MCF 10A (cell line): ENCODE data around the gene FILIP1L. TPM values are rescaled to one million over a fixed set of nuclear protein-coding genes. Genes with fewer than 3 reads are reported as not detected.

ENCODE experiments used
- BruUV-seq: library from RNA; stranded (reverse); fragments of 400-500 nt; replicated peaks from 2 replicates; lab custom pipeline; 2021; lab: Mats Ljungman, UMichigan
- CTCF ChIA-PET: fragments of 300-600 bp; sonication (Branson Sonifier 250); formaldehyde crosslinking; extraction: SDS; loops from one replicate; lab custom pipeline; 2021; ENCODE audit warnings: antibody characterized with exemption, inconsistent platforms; lab: Yijun Ruan, JAX
- POLR2A ChIA-PET: fragments of 300-600, 350-650 bp; sonication (Branson Sonifier 250); formaldehyde crosslinking; extraction: SDS; loops from one replicate; lab custom pipeline; 2020; ENCODE audit warnings: antibody characterized with exemption, inconsistent platforms; lab: Yijun Ruan, JAX
- DNase-seq: peaks from one replicate; pipeline ENCODE4 v3.0.0-alpha.2; 2018; ENCODE audit not compliant: unreplicated experiment
- H3K27ac Mint-ChIP-seq: one replicate; pipeline ENCODE4 v1.8.0; 2022; ENCODE audit warnings: mild to moderate bottlenecking, low read depth, mixed read lengths; ENCODE audit not compliant: unreplicated experiment
- H3K27me3 Mint-ChIP-seq: one replicate; pipeline ENCODE4 v1.8.0; 2022; ENCODE audit warnings: mixed read lengths; ENCODE audit not compliant: insufficient read depth, unreplicated experiment
- H3K36me3 Mint-ChIP-seq: one replicate; pipeline ENCODE4 v1.8.0; 2022; ENCODE audit warnings: mild to moderate bottlenecking, moderate library complexity, mixed read lengths; ENCODE audit not compliant: insufficient read depth, unreplicated experiment
- H3K4me1 Mint-ChIP-seq: one replicate; pipeline ENCODE4 v1.8.0; 2022; ENCODE audit warnings: mixed read lengths; ENCODE audit not compliant: insufficient read depth, unreplicated experiment
- H3K4me3 Mint-ChIP-seq: one replicate; pipeline ENCODE4 v1.8.0; 2022; ENCODE audit warnings: mild to moderate bottlenecking, moderate library complexity, mixed read lengths; ENCODE audit not compliant: unreplicated experiment
- H3K9me3 Mint-ChIP-seq: one replicate; pipeline ENCODE4 v1.8.0; 2022; ENCODE audit warnings: mixed read lengths; ENCODE audit not compliant: unreplicated experiment
- CTCF ChIP-seq: fragments of 200-600 bp; IDR thresholded peaks from one replicate; pipeline ENCODE4 v1.8.0; 2022; ENCODE audit warnings: antibody characterized with exemption, mild to moderate bottlenecking; ENCODE audit not compliant: unreplicated experiment
- intact Hi-C: fragments of 100-400 bp; cut with micrococcal nuclease; formaldehyde crosslinking; loops from 2 replicates; pipeline ENCODE4 v1.14.1; 2022
- total RNA-seq: library from RNA; stranded (reverse); gene quantifications from 2 replicates; pipeline ENCODE4 v1.2.3, GENCODE V29; 2022

The FILIP1L gene
- total RNA-seq, 1 experiment from 2014 or later: 2.4 TPM

DNA sequence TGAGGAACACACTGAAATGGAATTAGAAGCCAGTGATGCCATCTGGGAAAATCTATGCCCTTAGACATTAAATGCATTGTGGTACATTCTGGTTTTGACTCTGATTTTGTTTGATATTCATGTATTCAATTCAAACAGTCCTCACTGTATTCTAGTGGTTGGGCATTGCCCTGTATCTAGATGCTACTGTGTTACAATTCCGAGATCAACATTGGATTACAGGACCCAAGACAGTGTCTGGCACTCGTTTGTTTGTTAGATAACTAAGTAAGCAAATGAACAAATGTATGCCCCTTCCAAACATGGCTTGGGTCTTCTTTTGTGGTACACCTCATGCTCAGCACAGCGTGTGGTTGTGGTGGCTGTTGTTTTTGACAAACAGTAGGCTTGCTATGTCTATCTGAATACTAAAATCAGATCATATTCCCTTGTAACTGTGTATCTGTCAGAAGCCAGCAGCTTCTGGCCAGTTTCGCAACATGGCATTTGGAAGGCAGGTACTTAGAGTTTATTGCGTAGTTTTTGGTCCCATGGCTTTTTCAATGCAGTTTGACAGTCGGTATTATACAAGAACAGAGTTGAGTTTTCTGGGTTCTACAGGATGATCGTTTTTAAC, 5.7 kb downstream of the FILIP1L start:
- peak; percentile 34 for DNase-seq
- intact Hi-C loops: no loop called here
- peaks cover 5% of the 10 kb centered on the region for H3K36me3 Mint-ChIP-seq
- POLR2A ChIA-PET: interaction anchor here (0.6 kb wide), 1 partner anchor 388 kb away, joined by 3 read pairs; no protein-coding TSS in a partner anchor
- no peak overlapping the region for H3K27ac Mint-ChIP-seq
- H3K4me3 Mint-ChIP-seq: no peak overlapping the region
- H3K4me1 Mint-ChIP-seq: peaks cover 31% of the 10 kb centered on the region
- no peak for TF ChIP-seq CTCF
- no TSS peak for BruUV-seq
- CTCF ChIA-PET: interaction anchor here (0.6 to 2.0 kb wide), 2 partner anchors 18 to 249 kb away, joined by 5 to 6 read pairs; no protein-coding TSS in a partner anchor
- no peaks in the 10 kb centered on the region for H3K9me3 Mint-ChIP-seq
- no peaks in the 10 kb centered on the region for H3K27me3 Mint-ChIP-seq

DNA sequence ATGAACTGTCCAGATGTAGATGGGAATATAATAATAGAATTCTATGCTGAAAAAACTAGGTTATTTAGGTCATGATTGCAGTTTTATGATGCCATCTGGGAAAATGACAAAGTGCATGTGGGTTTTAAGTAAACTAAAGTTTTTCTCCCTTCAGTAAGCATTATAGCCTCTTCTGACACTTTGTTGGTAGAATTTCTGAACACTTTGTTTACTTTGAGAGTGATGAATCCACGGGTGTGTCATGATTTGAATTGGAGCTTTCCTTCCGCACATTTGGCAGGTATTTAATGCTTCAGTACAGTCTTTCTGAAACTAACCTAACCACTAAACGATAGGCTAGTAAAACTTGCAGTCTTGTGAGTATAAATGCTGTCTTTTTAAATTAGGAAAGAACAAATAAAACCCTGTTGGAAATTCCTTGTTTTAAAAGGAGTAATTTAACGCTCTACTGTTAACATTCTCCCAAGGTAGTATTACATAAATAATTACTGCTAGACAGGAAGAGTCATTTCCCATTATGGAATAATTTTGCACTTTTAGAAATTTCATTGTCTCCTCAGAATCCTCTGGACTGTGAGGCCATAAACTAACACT, 7.0 kb downstream of the FILIP1L start:
- DNase-seq: peak; percentile 51
- H3K36me3 Mint-ChIP-seq: peaks cover 9% of the 10 kb centered on the region
- H3K4me1 Mint-ChIP-seq: peaks cover 25% of the 10 kb centered on the region
- ChIA-PET POLR2A (interaction anchor here (0.9 to 2.0 kb wide), 3 partner anchors 65 to 212 kb away, joined by 3 to 9 read pairs (median 8); partner anchors contain the start of gene TBC1D23), CTCF (interaction anchor here (0.7 to 1.3 kb wide), 3 partner anchors 16 to 1971 kb away, joined by 3 read pairs; no protein-coding TSS in a partner anchor)
- intact Hi-C loops: no loop called here
- H3K27me3 Mint-ChIP-seq: no peaks in the 10 kb centered on the region
- H3K4me3 Mint-ChIP-seq: peak overlapping the region; percentile 19
- H3K9me3 Mint-ChIP-seq: no peaks in the 10 kb centered on the region
- BruUV-seq: no TSS peak
- no peak for TF ChIP-seq CTCF
- H3K27ac Mint-ChIP-seq: peak overlapping the region; percentile 57

DNA sequence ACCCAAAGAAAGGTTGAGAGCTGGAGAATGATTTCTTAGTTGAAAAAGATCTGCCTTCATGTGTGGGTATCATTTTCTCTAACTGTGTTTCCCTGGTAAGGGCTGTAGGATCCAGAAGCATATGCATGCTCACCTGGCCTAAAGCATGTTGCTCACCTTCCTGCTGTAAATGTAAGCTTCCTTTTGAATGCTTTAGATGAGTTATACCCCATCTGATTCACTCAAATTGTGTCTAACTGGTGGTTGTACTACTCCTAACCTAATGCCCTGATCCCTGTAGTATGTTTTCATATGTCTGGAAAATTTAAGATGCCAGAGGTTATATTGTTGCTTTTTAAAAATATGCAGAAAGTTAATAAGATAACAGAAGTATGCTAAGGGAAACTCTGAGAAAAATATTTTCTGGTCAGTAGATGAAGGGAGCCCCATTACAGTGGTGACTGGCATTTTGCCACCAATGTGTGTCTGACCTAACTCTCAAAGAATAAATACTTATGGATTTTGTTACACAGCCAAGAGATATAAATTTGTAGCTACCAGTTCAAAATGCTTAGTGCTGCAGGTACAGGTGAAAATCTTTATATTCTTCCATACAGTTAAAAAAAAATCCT, 7.7 kb downstream of the FILIP1L start:
- H3K27me3 Mint-ChIP-seq: no peaks in the 10 kb centered on the region
- peaks cover 25% of the 10 kb centered on the region for H3K4me1 Mint-ChIP-seq
- no peak overlapping the region for H3K4me3 Mint-ChIP-seq
- intact Hi-C loops: no loop called here
- no peaks in the 10 kb centered on the region for H3K9me3 Mint-ChIP-seq
- TF ChIP-seq CTCF: no peak
- H3K36me3 Mint-ChIP-seq: peaks cover 9% of the 10 kb centered on the region
- H3K27ac Mint-ChIP-seq: peak overlapping the region; percentile 57
- peak; percentile 33 for DNase-seq
- ChIA-PET POLR2A (interaction anchor here (0.9 to 2.0 kb wide), 5 partner anchors 38 to 211 kb away, joined by 3 to 9 read pairs (median 4); partner anchors contain the start of gene TBC1D23), CTCF (interaction anchor here (0.7 to 2.2 kb wide), 5 partner anchors 15 to 1971 kb away, joined by 3 to 7 read pairs (median 3); no protein-coding TSS in a partner anchor)
- BruUV-seq: no TSS peak

- H3K36me3 Mint-ChIP-seq: peaks cover 9% of the 10 kb centered on the region
- H3K4me3 Mint-ChIP-seq: no peak overlapping the region
- intact Hi-C loops: no loop called here
- ChIA-PET CTCF (interaction anchor here (0.8 to 2.2 kb wide), 3 partner anchors 58 to 228 kb away, joined by 3 to 7 read pairs (median 3); no protein-coding TSS in a partner anchor), POLR2A (interaction anchor here (0.6 to 2.0 kb wide), 5 partner anchors 37 to 266 kb away, joined by 3 to 8 read pairs (median 4); partner anchors contain the start of gene TBC1D23)
- no peaks in the 10 kb centered on the region for H3K27me3 Mint-ChIP-seq
- H3K4me1 Mint-ChIP-seq: peaks cover 25% of the 10 kb centered on the region
- BruUV-seq: no TSS peak
- no peak for TF ChIP-seq CTCF
- peak; percentile 64 for DNase-seq
- peak overlapping the region; percentile 39 for H3K27ac Mint-ChIP-seq
- peaks cover 4% of the 10 kb centered on the region for H3K9me3 Mint-ChIP-seq
Measured at GRCh38 chr3:100106094-100106493, 8.2 kb downstream of the FILIP1L start.
